BLaER1 treated with 17β-estradiol and CSF1 and Interleukin-3, amounts not matched to agents 10 nM and 100 nM (cell line): Measurements from ENCODE around the gene C3AR1.
"Not testable (repeated sequence)": the region's sequence is repeated elsewhere in the genome, so short reads cannot be mapped to it uniquely, and the experiment has no call there.

Experiments used
- H3K27ac ChIP-seq, 11 experiments: shearing (Covaris generic); formaldehyde crosslinking; 2 replicates each; pipeline ENCODE4 v1.8.1; 2022
- H3K27me3 ChIP-seq, 11 experiments: shearing (Covaris generic); formaldehyde crosslinking; 2 replicates each; pipeline ENCODE4 v1.8.1; 2022
- H3K36me3 ChIP-seq, 11 experiments: shearing (Covaris generic); formaldehyde crosslinking; 2 replicates each; pipeline ENCODE4 v1.8.1; 2022
- H3K4me1 ChIP-seq, 10 experiments: shearing (Covaris generic); formaldehyde crosslinking; 2 replicates each; pipeline ENCODE4 v1.8.1; 2022
- H3K4me2 ChIP-seq, 11 experiments: shearing (Covaris generic); formaldehyde crosslinking; 2 replicates each; pipeline ENCODE4 v1.8.1; 2022
- H3K4me3 ChIP-seq, 10 experiments: shearing (Covaris generic); formaldehyde crosslinking; 2 replicates each; pipeline ENCODE4 v1.8.1; 2022
- H3K9ac ChIP-seq, 11 experiments: shearing (Covaris generic); formaldehyde crosslinking; 2 replicates each; pipeline ENCODE4 v1.8.1; 2022
- H3K9me3 ChIP-seq, 11 experiments: shearing (Covaris generic); formaldehyde crosslinking; replicated peaks in 1 of 11; 2 replicates each; pipeline ENCODE4 v1.8.1; 2022
- H4K20me1 ChIP-seq, 11 experiments: shearing (Covaris generic); formaldehyde crosslinking; 2 replicates each; pipeline ENCODE4 v1.8.1; 2022
- Cebpa-rat ChIP-seq, 11 experiments: shearing (Covaris generic); IDR thresholded peaks; 2 replicates each; pipeline ENCODE4 v1.8.1; 2022

Gene C3AR1

DNA sequence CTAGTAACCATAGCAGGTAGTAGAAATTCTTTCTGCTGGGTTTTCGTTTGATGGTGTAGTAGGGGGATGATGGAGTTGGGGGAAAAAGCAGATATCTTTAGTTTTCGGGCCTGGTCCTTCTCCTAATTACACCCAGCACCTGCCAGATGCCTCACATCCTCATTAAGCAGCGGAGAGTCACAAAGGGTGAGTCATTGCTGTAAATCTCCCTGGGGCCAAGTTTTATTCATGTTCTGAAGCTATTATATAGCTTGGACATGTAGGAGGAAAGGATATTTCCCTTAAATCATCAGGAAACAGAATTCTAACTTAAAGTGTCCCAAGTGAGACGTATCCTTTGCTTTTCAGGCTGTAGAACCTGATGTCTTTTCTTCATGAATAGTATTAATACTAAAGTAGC lies 11.0 kb upstream of the C3AR1 start:
- Histone ChIP-seq H3K9me3 (no peaks in the 10 kb centered on the region), H3K36me3 (no peaks in the 10 kb centered on the region), H3K27me3 (no peaks in the 10 kb centered on the region), H3K4me3 (no peak overlapping the region), H3K4me2 (peak overlapping the region in 4 of 11 experiments; percentile 42 to 97 (median 70); a peak in 8 of 22 replicates), H3K4me1 (peaks cover 19 to 77% (median 30%) of the 10 kb centered on the region in 10 experiments), H3K9ac (peak overlapping the region in 2 of 11 experiments; percentile 9 to 36; a peak in 2 of 22 replicates), H3K27ac (peak overlapping the region in 1 of 11 experiments; percentile 7; a peak in 1 of 22 replicates), H4K20me1 (no peaks in the 10 kb centered on the region)
- TF ChIP-seq Cebpa-rat (IDR thresholded peaks at IDR 0.05): no peak

DNA sequence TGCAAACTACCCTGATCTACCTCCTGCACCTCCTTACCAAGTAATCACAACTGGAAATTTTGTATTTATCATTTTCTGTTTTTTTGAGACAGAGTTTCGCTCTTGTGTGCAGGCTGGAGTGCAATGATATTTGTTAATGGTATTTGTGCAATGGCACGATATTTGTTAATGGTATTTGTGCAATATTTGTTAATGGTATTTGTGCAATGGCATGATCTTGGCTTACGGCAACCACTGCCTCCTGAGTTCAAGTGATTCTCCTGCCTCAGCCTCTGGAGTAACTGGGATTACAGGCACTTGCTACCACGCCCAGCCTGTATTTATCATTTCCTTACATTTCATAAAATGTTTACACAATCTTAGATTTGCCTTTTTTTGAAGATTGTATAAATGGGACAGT lies 10.2 kb upstream of the C3AR1 start:
- Histone ChIP-seq H4K20me1 (no peaks in the 10 kb centered on the region), H3K27ac (no peak overlapping the region), H3K4me3 (no peak overlapping the region), H3K4me2 (peak overlapping the region in 1 of 11 experiments; percentile 97; a peak in 1 of 22 replicates), H3K36me3 (no peaks in the 10 kb centered on the region), H3K9ac (no peak overlapping the region), H3K4me1 (peaks cover 17 to 84% (median 29%) of the 10 kb centered on the region in 10 experiments), H3K9me3 (no peaks in the 10 kb centered on the region), H3K27me3 (no peaks in the 10 kb centered on the region)
- no peak for TF ChIP-seq Cebpa-rat (IDR thresholded peaks at IDR 0.05)

DNA sequence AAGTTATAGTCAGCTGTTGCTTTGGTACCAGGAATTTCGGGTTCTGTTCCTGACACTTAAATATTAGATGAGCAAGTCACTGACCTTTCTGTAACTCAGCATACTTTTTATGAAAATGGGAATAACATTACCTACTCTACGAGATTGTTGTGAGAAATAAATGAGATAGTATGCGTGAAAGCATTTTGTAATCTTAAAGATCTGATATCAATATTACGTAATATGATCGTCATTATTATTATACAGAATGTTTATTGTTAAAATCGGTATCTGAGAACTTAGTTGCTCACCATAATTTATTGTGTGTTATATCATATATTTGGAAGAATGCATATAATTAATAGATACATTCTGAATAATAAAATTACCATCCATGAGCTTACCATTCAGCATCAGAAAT lies 9.8 kb upstream of the C3AR1 start:
- Histone ChIP-seq H3K4me1 (peaks cover 13 to 84% (median 25%) of the 10 kb centered on the region in 10 experiments), H3K27me3 (no peaks in the 10 kb centered on the region), H3K27ac (no peak overlapping the region), H3K4me2 (no peak overlapping the region), H3K4me3 (no peak overlapping the region), H3K9me3 (no peaks in the 10 kb centered on the region), H3K9ac (no peak overlapping the region), H3K36me3 (no peaks in the 10 kb centered on the region), H4K20me1 (no peaks in the 10 kb centered on the region)
- no peak; a peak in 1 of 22 replicates for TF ChIP-seq Cebpa-rat (IDR thresholded peaks at IDR 0.05)

DNA sequence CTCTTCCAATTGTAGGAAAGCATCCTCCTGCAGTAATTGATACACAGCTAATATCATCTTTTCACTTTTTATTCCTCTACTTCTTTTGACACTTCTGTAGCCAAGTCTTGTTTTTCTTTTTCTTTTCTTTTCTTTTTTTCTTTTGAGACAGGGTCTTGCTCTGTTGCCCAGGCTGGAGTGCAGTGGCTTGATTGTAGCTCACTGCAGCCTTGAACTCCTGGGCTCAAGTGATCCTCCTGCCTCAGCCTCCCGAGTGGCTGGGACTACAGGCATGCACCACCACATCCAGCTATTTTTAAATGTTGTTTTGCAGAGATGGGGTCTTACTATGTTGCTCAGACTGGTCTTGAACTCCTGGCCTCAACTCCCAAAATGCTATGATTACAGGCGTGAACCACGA lies 5.7 kb upstream of the C3AR1 start:
- H4K20me1 ChIP-seq, H3K36me3 ChIP-seq, H3K9ac ChIP-seq, H3K4me3 ChIP-seq, H3K9me3 ChIP-seq, H3K27me3 ChIP-seq, H3K27ac ChIP-seq: not testable (repeated sequence)
- peaks cover 2 to 84% (median 26%) of the 10 kb centered on the region in 10 experiments for H3K4me1 ChIP-seq
- H3K4me2 ChIP-seq: peak overlapping the region in 3 of 11 experiments; percentile 86 to 99 (median 86); a peak in 5 of 22 replicates

DNA sequence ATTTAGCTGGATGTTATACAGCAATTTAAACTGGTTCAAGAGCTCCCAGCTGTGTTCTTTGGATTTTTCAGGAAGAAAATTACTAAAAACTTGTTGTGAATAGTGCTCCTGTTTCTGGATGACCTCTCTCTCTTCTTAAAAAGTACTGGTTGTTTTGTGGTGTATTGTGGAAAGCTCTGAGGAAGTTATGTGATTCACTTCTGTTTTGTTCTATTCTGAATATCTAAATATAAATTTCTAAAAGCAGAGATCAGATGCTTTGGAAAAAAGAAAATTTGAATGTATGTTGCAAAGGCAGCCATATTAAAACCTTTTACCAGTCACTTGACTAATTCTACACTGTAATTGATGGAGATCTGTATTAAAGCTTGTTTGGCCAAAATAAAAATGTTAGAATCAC lies 3.4 kb upstream of the C3AR1 start:
- Histone ChIP-seq H4K20me1 (no peaks in the 10 kb centered on the region), H3K36me3 (no peaks in the 10 kb centered on the region), H3K27me3 (no peaks in the 10 kb centered on the region), H3K27ac (peak overlapping the region in 5 of 11 experiments; percentile 47 to 89 (median 77); a peak in 9 of 22 replicates), H3K9me3 (no peaks in the 10 kb centered on the region), H3K9ac (peak overlapping the region in 4 of 11 experiments; percentile 23 to 74 (median 60); a peak in 6 of 22 replicates), H3K4me1 (peaks cover 14 to 90% (median 45%) of the 10 kb centered on the region in 10 experiments), H3K4me3 (no peak overlapping the region), H3K4me2 (peak overlapping the region in 9 of 11 experiments; percentile 1 to 99 (median 62); a peak in 13 of 22 replicates)
- TF ChIP-seq Cebpa-rat (IDR thresholded peaks at IDR 0.05): no peak

DNA sequence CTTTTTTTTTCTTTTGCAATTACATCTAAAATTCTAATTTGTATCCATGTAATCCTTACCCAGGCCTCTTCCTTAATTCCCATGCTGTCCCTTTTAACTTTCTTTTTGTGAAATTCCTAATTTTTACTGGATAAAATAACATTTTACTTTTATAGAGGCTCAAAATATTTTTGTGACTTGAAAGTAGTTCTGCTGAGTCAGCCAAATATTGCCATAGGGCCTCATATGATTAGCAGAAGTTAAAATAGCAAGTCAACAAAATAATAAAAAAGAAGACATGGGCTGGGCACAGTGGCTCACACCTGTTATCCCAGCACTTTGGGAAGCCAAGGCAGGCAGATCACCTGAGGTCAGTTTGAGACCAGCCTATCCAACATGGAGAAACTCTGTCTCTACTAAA lies 2.0 kb downstream of the C3AR1 start:
- H4K20me1 ChIP-seq: peaks cover 0 to 4% (median 0%) of the 10 kb centered on the region in 11 experiments; a peak in 1 of 22 replicates
- H3K27ac ChIP-seq: peak overlapping the region in 4 of 11 experiments; percentile 82 to 92 (median 87); a peak in 9 of 22 replicates
- H3K9ac ChIP-seq: peak overlapping the region in 4 of 11 experiments; percentile 25 to 92 (median 86); a peak in 6 of 22 replicates
- peak overlapping the region in 5 of 11 experiments; percentile 38 to 99 (median 92); a peak in 9 of 22 replicates for H3K4me2 ChIP-seq
- no peaks in the 10 kb centered on the region for H3K27me3 ChIP-seq
- no peak for TF ChIP-seq Cebpa-rat (IDR thresholded peaks at IDR 0.05)
- peaks cover 0 to 47% (median 0%) of the 10 kb centered on the region in 11 experiments; a peak in 6 of 22 replicates for H3K9me3 ChIP-seq
- H3K4me3 ChIP-seq: peak overlapping the region in 4 of 10 experiments; percentile 58 to 71 (median 63); a peak in 8 of 20 replicates
- H3K4me1 ChIP-seq: peaks cover 14 to 94% (median 29%) of the 10 kb centered on the region in 10 experiments
- peaks cover 0 to 49% (median 0%) of the 10 kb centered on the region in 11 experiments; a peak in 8 of 22 replicates for H3K36me3 ChIP-seq

DNA sequence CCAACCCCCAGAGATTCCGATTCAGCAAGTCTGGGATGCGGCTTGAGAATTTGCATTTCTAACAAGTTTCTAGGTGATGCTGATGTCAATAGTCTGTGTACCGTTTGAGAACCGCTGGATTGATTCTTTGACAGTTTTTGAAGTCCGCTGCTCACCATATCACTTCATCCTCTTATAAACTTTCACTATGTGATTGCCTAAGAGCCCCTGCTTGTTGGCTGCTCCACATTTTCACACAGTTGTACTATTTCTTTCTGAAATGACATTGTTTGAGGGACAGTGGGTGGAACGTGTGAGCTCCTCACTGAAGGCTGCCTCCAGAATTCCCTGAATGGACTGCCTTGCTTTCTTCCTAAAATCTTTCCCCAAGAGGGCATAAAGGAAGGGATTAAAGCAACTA lies 7.7 kb downstream of the C3AR1 start:
- H3K4me1 ChIP-seq: peaks cover 0 to 100% (median 22%) of the 10 kb centered on the region in 10 experiments; a peak in 11 of 20 replicates
- no peak for TF ChIP-seq Cebpa-rat (IDR thresholded peaks at IDR 0.05)
- H3K9me3 ChIP-seq: peaks cover 0 to 59% (median 0%) of the 10 kb centered on the region in 11 experiments; a peak in 6 of 22 replicates
- H3K4me2 ChIP-seq: peak overlapping the region in 5 of 11 experiments; percentile 16 to 99 (median 92); a peak in 9 of 22 replicates
- H3K27me3 ChIP-seq: no peaks in the 10 kb centered on the region
- H3K4me3 ChIP-seq: peak overlapping the region in 2 of 10 experiments; percentile 35 to 36; a peak in 3 of 20 replicates
- peaks cover 22 to 67% (median 24%) of the 10 kb centered on the region in 11 experiments for H3K36me3 ChIP-seq
- peak overlapping the region in 3 of 11 experiments; percentile 59 to 61 (median 60); a peak in 6 of 22 replicates for H3K9ac ChIP-seq
- H3K27ac ChIP-seq: peak overlapping the region in 6 of 11 experiments; percentile 14 to 87 (median 70); a peak in 11 of 22 replicates
- H4K20me1 ChIP-seq: peaks cover 0 to 7% (median 0%) of the 10 kb centered on the region in 11 experiments; a peak in 1 of 22 replicates

DNA sequence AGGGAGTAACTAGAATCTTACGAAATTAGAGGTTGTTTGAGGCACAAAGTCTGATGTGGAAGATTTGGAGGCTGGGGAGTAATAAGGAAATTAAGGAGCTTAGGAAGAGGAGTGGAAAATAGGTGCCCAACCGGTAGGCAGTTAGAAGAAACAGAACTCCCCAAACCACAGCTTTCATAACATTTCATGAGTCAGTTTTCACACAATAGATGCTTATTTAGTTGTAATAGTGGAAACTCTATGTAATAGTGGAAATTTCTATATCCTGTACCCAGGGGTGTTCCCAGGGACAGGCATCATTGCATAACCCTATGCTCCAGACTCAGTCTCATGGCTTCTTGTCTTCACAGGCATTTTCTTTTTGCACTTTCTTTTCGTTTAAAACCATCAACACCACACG lies 8.3 kb downstream of the C3AR1 start:
- H3K4me2 ChIP-seq: peak overlapping the region in 7 of 11 experiments; percentile 7 to 99 (median 53); a peak in 10 of 22 replicates
- no peaks in the 10 kb centered on the region for H3K27me3 ChIP-seq
- H3K27ac ChIP-seq: peak overlapping the region in 6 of 11 experiments; percentile 50 to 87 (median 70); a peak in 12 of 22 replicates
- peaks cover 0 to 53% (median 0%) of the 10 kb centered on the region in 11 experiments; a peak in 6 of 22 replicates for H3K9me3 ChIP-seq
- peak overlapping the region in 4 of 11 experiments; percentile 51 to 61 (median 60); a peak in 8 of 22 replicates for H3K9ac ChIP-seq
- H4K20me1 ChIP-seq: peaks cover 0 to 7% (median 0%) of the 10 kb centered on the region in 11 experiments; a peak in 1 of 22 replicates
- peaks cover 28 to 66% (median 30%) of the 10 kb centered on the region in 11 experiments for H3K36me3 ChIP-seq
- H3K4me3 ChIP-seq: no peak overlapping the region; a peak in 1 of 20 replicates
- TF ChIP-seq Cebpa-rat (IDR thresholded peaks at IDR 0.05): peak in 8 of 11 experiments; percentile 32 to 82 (median 50); a peak in 10 of 22 replicates
- peaks cover 0 to 100% (median 25%) of the 10 kb centered on the region in 10 experiments; a peak in 11 of 20 replicates for H3K4me1 ChIP-seq

DNA sequence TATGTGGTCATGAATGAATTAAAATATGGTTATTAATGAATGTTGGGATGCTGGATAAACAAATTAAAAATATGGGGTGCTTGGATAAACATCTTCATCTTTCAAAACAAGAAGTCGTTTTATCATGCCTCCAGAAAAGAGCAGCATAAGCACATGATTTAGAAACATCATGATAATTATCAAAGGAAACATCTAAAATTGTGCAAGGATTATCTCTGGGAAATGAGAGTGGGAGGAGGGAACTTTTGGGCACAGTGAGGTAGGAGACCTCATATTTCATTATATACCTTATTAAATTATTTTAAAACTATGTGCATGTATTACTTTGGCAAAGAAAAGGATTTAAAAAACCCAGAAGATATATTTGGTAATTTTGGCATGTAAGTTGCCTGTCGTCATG lies 8.9 kb downstream of the C3AR1 start:
- Histone ChIP-seq H3K27me3 (no peaks in the 10 kb centered on the region), H3K9ac (peak overlapping the region in 4 of 11 experiments; percentile 51 to 61 (median 60); a peak in 8 of 22 replicates), H3K4me1 (peaks cover 0 to 100% (median 30%) of the 10 kb centered on the region in 10 experiments; a peak in 11 of 20 replicates), H3K36me3 (peaks cover 33 to 61% (median 36%) of the 10 kb centered on the region in 11 experiments), H3K27ac (peak overlapping the region in 6 of 11 experiments; percentile 50 to 87 (median 70); a peak in 12 of 22 replicates), H4K20me1 (peaks cover 0 to 7% (median 0%) of the 10 kb centered on the region in 11 experiments; a peak in 1 of 22 replicates), H3K9me3 (peaks cover 0 to 48% (median 0%) of the 10 kb centered on the region in 11 experiments; a peak in 6 of 22 replicates), H3K4me2 (peak overlapping the region in 7 of 11 experiments; percentile 7 to 99 (median 53); a peak in 10 of 22 replicates), H3K4me3 (no peak overlapping the region)
- no peak for TF ChIP-seq Cebpa-rat (IDR thresholded peaks at IDR 0.05)
